ENCODE results near the gene DNHD1.

The DNHD1 gene

DNA sequence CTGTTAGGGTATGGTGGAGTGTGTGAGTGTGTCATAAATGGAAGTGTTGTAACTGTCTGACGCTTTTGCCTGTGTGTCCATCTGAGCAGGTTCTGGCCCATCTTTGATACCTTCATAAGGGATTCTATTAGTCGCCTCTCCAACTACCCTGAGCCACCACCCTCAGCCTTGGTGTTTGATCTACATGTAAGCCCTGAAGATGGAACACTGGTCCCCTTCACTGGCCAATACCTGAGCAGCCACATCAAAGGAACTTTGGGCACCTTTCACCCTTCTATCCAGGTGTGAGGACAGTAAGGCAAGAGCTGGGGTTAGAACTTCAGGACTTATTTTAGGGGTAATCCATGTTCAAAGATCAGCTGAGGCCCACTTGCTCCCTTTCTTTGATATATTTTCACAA lies 51.0 kb downstream of the DNHD1 start:
- H3K4me3 ChIP-seq (ENCODE audit: low read depth, low read length): no peak overlapping the region
- no peak for DNase-seq (ENCODE audit: low read depth)
- TF ChIP-seq, protein P1, sequence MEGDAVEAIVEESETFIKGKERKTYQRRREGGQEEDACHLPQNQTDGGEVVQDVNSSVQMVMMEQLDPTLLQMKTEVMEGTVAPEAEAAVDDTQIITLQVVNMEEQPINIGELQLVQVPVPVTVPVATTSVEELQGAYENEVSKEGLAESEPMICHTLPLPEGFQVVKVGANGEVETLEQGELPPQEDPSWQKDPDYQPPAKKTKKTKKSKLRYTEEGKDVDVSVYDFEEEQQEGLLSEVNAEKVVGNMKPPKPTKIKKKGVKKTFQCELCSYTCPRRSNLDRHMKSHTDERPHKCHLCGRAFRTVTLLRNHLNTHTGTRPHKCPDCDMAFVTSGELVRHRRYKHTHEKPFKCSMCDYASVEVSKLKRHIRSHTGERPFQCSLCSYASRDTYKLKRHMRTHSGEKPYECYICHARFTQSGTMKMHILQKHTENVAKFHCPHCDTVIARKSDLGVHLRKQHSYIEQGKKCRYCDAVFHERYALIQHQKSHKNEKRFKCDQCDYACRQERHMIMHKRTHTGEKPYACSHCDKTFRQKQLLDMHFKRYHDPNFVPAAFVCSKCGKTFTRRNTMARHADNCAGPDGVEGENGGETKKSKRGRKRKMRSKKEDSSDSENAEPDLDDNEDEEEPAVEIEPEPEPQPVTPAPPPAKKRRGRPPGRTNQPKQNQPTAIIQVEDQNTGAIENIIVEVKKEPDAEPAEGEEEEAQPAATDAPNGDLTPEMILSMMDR (IDR thresholded peaks at IDR 0.05; ENCODE audit: low read depth, low read length, missing control alignments): no peak

DNA sequence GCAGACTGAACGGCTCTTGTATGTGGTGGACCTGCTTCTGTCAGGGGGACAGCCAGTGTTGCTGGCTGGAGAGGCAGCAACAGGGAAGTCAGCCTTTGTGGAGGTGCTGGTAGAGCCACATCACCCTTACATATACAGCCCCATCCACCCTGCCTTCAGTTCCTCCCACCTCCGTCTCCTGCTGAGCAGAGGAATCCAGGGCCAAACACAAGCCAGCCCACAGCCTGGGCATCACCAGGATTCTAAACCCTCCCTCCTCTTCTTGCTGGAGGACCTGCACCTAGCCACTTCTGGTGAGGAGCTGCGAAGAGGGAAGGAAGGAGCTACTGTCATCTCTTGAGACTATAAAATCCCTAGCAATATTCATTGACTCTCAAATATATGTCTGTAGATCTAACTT lies 51.6 kb downstream of the DNHD1 start:
- H3K4me3 ChIP-seq (ENCODE audit: low read depth, low read length): no peak overlapping the region
- TF ChIP-seq, protein P1 (IDR thresholded peaks at IDR 0.05; ENCODE audit: low read depth, low read length, missing control alignments): no peak
- no peak for DNase-seq (ENCODE audit: low read depth)

DNA sequence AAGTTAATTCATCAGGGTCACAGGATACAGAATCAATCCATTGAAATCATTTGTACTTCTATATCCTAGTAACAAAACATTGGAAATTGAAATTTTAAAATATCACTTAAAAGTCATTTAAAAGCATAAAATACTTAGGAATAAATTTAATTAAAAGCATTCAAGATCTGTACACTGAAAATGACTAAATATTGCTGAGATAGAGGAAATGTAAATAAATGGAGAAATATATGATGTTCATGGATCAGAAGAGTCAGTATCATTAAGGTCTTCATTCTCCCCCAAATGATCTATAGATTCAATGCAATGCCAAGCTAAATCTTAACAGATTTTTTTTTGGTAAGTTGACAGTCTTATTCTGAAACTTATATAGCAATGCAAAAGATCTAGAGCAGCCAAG lies 56.6 kb downstream of the DNHD1 start:
- no peak for DNase-seq (ENCODE audit: low read depth)
- no peak overlapping the region for H3K4me3 ChIP-seq (ENCODE audit: low read depth, low read length)
- TF ChIP-seq, protein P1 (IDR thresholded peaks at IDR 0.05; ENCODE audit: low read depth, low read length, missing control alignments): no peak

DNA sequence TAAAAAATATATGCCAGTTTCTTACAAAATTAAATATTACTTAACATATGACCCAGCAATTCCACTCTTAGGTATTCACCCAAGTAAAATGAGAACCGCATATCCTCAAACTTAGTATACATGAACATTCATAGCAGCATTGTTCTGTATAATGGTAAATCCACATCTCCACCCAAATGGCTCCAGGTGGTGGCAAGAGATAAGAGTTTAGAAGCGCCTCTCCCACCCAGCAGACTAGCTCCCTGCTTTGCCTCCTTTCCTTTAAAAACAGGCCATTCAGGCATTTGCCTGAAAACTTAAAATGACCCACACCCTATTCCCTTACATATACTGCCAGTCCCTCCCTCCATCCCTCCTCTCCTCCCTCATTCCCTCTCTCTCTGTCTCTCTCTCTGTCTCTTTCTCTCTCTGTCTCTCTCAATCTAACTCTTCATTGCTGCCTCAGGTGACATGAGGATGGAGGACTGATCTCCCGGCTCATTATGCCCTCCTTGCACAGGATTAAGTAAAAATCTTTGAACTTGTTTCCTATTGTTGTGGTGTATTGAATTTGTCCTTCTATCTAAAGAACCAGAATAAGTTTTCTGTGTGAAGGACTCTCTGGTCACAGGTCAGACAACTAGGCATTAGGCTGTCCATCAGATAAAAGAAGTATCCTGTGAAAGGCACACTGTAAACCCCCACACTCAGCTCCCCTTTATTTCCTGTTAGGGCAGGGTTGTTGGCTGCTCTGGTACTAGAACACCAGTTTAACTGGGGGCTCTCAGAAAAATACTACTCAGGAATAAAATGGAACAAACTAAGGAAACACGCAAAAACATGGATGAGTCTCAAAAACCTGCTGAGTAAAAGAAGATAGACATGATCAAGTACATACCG lies 58.0 kb downstream of the DNHD1 start:
- no peak overlapping the region for H3K4me3 ChIP-seq (ENCODE audit: low read depth, low read length)
- TF ChIP-seq, protein P1 (IDR thresholded peaks at IDR 0.05; ENCODE audit: low read depth, low read length, missing control alignments): no peak

DNA sequence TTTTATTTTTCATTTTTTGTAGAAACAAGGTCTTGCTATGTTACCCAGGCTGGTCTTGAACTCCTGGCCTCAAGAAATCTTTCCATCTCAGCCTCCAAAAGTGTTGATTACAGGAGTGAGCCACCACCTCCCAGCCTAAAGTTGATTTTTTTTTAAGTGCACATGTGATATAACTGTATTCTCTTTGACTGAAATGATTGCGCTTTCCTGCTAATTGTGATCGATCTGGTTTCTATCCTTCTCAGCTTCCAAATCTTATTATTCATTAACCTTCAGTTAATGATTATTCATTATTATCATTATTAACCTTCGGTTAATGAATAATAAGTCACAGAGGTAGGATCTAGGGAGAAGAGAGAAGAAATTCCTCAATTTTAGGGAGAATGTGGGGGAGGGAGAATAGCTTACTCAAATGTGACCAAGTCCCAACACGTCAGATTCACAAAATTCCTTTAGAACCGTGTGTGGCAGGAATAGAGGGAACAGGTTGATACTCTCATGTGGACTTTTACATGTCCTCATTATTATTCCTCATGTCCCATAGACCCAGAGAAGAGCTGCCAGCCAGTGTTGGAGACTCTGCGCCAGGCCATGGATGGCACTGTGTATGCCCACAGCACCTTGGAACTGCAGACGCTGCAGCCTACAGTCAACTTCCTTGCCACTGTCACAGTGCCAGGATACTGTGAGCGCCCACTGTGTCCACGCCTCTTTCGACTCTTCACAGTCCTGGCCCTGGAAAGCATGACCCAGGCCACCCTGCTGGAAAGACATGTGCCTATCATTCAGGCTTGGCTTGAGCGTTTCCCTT lies 59.3 kb downstream of the DNHD1 start:
- H3K4me3 ChIP-seq (ENCODE audit: low read depth, low read length): no peak overlapping the region
- TF ChIP-seq, protein P1 (IDR thresholded peaks at IDR 0.05; ENCODE audit: low read depth, low read length, missing control alignments): no peak
- DNase-seq (ENCODE audit: low read depth): no peak

More for the DNA sequence above, 58.0 kb downstream of the DNHD1 start:
- no peak for DNase-seq (ENCODE audit: low read depth)

DNA sequence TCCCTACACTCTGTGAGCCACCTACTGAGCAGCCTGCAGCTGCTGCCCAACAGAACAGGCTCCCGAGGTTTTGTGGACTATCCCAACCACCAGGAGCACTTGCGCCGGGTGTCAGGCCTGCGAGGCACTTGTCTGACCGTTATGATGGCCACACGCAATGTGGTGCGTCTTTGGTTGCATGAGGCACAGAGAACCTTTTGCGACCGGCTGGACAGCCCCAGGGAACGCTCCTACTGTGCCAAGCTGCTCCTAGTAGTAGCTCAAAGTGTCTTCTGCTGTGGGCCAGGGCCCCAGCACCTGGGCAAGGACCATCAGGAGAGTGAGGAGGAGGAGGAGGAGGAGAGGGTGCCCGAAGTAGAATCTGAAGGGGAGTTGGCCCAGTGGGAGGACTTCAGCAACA lies 60.0 kb downstream of the DNHD1 start:
- DNase-seq (ENCODE audit: low read depth): no peak
- H3K4me3 ChIP-seq (ENCODE audit: low read depth, low read length): no peak overlapping the region
- TF ChIP-seq, protein P1 (IDR thresholded peaks at IDR 0.05; ENCODE audit: low read depth, low read length, missing control alignments): no peak
